GM10847 (cell line): ENCODE data around the gene DAAM1.

Experiments used
- POLR2A ChIP-seq: IDR thresholded peaks from 2 replicates; pipeline ENCODE4 v1.6.1; 2011; ENCODE audit not compliant: insufficient read length; ENCODE audit errors: extremely low read depth

Gene DAAM1

DNA sequence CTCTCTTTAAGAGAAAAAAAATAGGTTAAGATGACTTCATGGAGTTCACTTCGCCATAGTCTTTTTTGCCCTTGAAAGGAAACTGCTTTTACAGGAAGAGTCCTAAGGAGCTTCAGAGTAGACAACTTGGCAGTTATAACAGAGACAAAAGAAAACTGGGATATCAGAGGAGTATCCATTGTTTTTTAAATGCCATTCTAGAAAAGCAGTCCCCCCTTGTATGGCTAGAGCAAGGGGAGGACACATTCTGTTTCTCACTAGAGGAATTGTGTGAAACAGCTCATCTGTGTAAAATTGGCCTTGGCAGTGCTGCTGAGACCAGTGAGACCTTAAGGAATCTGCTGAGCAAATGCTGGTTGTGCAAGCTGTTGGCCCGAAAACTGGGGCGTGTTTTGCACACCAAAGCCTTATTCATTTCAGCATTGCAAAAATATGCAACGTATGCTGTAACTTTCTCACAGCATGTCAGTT, 148.7 kb downstream of the DAAM1 start:
- no peak for TF ChIP-seq POLR2A

DNA sequence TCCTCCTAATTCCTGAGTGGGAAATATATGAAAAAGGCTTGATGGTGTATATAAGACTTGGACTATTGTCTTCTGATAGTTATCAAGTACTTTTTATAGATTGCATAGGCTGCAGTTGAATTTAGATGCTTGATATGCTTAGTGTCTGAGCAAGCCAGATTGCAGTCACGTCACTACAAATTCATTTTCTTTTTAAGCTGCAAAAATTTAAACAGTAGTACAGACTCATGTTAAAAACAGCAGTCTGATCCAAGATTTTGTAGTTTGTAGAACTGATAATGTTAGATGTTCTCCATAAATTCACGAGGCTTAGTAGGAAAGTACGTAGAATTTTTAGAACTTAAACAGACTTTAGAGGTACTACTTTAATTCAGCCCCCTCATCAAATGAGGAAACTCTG, 150.3 kb downstream of the DAAM1 start:
- no peak for TF ChIP-seq POLR2A

DNA sequence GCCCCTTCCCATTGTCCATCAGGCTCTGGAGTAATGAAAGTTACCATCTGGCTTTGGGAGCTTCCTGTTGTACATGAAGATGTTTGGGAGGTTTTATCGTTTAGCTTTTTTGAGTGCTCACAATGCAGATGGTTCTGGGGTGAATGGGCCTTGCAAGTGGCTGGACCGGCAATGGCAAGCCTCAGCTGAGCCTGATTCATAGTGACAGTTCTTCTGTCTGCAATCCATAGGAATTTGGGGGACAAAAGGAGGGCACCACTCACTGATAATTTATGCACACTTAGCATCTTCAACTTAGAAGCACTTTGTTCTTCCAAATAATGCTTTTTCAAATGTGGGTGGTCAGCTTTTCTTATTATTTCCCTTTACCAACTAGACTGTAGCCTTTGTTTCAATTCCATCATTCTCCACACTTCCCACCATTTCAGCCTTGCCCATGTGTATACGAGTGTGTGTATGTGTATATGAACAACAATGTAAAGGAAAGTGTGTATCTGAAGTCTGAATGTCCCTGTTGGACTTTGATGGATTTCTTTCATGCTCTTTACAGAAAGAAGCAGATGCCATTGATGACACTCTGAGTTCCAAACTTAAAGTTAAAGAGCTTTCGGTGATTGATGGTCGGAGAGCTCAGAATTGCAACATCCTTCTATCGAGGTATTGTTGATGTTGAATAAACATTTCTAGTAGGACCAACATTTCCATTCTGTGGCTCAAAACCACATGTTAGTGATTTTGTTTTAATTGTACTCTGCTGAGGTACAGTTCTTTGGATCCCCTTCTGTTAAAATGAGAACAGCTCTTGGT, 151.3 kb downstream of the DAAM1 start:
- TF ChIP-seq POLR2A, result no peak

DNA sequence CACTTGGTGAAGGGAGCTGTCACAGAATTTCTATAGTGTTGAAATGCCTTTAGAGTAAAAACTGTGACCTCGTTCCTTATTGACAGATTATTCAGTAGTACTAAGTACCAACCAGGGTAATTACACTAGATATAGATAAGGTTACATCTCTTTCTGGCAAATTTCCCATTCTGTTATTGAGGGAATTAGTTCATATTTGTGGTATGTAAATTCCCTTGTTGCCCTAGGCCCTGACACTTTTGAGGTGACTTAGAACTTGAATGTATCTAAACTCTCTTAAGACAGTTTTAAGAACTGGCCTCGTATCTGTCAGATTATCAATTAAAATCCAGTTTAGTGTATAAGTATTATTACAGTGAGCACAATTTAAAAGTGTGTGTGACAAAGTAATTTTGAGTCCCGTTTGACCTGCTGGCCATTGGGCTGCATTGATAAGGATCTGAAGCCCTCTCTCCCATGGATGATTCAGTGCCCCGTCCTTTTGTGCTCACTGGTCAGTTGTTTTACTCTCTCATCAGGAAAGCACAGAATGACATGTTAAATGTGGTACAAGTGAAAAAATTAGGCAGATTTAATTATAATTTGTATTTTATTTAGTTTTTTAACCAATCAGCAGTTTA, 153.5 kb downstream of the DAAM1 start:
- TF ChIP-seq POLR2A, result no peak

DNA sequence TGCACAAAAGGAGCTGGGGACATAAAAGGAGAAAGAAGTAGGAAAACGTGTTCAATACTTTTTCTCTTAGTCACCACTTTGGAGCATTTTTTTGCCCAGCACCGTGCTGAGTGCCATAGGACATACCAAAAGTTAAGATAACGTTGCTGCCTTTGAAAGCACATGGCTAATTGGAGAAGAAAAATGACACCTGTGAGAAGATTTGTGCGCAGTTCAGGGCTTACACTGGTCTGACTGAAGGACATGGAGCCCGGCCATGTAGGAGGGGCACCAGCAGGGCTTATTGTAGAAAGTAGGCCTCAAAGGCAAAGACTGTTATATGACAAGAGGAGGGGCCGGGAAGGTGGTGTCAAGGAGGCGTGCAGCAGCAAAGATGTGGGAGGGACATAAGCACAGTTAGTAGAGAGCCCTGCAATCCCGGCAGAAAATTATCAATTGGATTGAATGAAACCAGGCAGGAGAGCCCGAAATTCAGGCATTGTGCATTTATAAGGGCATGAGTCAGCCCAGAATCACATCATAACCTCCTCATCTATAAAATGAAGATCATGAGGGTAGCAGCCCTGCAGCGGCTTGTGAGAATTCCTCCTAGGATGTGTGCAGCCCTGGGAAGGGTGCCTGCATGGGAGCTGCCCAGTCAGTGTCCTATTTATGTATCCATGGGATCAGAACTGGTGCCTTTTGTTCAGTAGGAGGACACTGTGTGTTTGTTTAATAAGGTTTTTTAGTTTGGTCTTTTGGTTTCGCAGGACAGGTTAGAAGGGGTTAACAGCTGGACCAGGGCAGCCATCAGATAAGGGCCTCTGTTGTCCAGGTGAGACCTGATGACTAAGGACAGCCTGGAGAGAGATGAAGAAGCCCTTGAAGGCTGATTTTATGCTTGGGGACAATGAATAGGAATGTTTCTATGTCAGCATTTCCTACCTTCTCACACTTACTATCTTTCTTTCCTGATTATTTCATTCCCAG, 154.3 kb downstream of the DAAM1 start:
- no peak for TF ChIP-seq POLR2A

DNA sequence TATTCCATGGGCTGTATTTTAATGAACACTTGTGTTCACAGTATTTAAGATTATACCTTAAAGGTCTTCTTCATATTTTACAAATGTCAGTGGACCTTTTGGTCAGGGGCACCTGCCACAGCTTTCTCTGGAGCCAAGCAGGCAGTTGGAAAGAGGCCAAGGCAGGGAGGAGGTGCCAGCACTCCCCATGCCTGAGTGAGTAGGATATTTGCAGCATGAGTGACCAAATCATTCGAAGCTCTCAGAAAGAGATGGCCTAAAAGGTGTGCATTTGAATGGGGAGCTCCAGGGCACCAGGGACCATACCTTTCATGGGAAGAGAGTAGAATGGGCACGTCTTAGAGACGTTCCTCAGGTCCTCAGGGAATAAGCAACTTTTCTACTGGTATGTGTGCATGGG, 155.1 kb downstream of the DAAM1 start:
- no peak for TF ChIP-seq POLR2A

GRCh38 chr14:59344016-59344415, 155.5 kb downstream of the DAAM1 start:
- TF ChIP-seq POLR2A, result no peak

DNA sequence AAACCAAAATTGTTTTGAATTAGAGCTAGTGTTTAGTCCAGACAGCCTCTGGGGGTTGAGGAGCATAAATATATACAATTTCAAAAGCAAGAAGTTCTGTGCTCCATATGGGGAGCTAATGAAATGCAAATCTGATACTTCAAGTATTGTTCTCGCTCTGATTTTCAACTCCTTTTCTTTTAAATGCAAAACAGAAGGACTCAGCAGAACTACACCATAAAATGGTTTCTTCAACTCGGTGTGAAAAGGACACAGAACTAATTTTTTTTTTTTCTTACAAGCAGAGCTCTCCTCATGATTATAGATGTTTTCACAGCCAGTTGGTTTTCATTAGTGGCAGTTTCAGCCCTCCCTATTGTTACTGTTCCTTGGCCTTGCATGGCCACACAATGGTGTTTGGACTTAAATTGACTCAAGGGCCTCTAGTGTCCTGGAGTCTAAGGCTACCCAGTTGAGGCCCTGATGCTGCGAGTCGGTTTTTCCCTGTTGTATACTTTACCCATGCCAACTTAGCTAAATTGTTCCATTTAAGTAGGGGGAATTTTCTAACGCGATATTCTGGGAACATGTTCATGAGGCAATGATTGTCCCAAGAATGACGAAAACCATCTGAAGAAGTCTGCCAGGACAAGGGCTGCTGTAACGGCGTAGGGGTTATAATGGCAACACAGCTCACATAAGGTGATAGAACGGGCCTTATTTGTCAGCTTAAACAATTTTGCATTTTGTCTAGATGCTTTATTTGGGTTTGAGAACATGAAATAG, 156.4 kb downstream of the DAAM1 start:
- TF ChIP-seq POLR2A, result no peak

- TF ChIP-seq POLR2A, result no peak
These were observed 157.9 kb downstream of the DAAM1 start for GRCh38 chr14:59346329-59346728.

DNA sequence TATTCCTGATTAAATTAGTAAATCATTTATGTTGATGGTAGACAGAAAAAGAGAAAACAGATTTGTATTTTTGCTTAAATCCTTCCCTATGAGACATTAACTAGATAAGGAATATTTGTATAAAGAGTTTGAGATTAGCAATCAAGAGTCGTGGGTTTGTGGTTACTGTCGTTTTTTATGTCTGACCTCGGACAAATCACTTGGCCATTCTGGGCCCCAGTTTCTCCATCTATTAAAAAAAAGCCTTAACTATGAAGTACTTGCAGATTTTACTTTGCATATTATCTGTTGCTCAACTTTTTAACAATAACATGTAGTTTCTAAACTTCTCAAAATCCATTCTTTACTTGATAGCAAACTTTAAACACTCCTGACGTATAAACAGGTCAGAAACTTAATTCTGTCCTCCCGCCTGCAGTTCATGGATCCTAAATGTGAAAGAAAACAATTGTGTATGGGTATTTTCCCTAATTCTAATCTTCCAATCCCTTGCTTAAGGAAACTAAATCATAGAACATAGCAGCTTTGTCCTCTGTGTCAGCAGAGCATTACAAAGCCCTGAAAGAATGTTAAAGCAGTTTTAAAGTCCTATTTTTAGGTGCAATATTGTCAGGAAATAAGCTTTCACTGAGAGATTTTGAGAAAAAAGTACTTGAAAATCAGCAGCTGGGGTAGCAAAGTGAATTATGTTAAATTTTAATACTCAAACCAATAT, 158.5 kb downstream of the DAAM1 start:
- no peak for TF ChIP-seq POLR2A

- TF ChIP-seq POLR2A, result no peak
These were observed 159.0 kb downstream of the DAAM1 start for GRCh38 chr14:59347511-59347900.

DNA sequence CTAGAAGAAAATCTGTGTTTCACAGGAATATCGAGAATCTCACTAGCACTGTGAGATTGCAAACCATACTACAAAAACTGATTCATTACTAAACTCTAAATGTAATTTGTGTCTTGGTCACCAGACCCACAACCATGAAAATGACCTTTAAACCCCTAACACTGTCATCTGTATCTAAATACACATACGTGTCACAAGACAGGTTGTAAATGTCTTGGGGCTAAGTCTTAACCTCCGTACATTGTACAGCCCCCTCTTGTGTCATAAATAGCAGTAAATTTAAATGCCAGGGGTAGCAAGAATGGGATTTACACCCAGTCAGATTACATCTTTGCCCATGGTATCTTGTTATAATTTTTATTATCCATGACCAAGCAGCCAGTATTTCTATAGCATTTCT, 159.4 kb downstream of the DAAM1 start:
- no peak for TF ChIP-seq POLR2A

GRCh38 chr14:59349258-59349701, 160.8 kb downstream of the DAAM1 start:
- TF ChIP-seq POLR2A, result no peak

- TF ChIP-seq POLR2A, result no peak
These were observed 164.5 kb downstream of the DAAM1 start for GRCh38 chr14:59352961-59353360.
